GM21528 (cell line): ENCODE data around the gene LRRTM4.
"Not testable (repeated sequence)": the region's sequence is repeated elsewhere in the genome, so short reads cannot be mapped to it uniquely, and the experiment has no call there.

ENCODE experiments used
- ATAC-seq: cut with Tn5 transposase; IDR thresholded peaks from one replicate; pipeline ENCODE4 v1.9.1; 2021; ENCODE audit warnings: mild to moderate bottlenecking, moderate library complexity; ENCODE audit not compliant: unreplicated experiment, low FRiP score

The LRRTM4 gene

GRCh38 chr2:77099961-77100360 is 422.2 kb downstream of the LRRTM4 start:
- no peak for ATAC-seq

- not testable (repeated sequence) for ATAC-seq
Measured at GRCh38 chr2:77095525-77095924, 426.7 kb downstream of the LRRTM4 start.

- no peak for ATAC-seq
Measured at GRCh38 chr2:77095096-77095495, 427.1 kb downstream of the LRRTM4 start.

- not testable (repeated sequence) for ATAC-seq
Measured at GRCh38 chr2:77088424-77088823, 433.8 kb downstream of the LRRTM4 start.

- ATAC-seq, result no peak
Measured at GRCh38 chr2:77087987-77088414, 434.2 kb downstream of the LRRTM4 start.

- ATAC-seq, result no peak
Measured at GRCh38 chr2:77086478-77086877, 435.7 kb downstream of the LRRTM4 start.

DNA sequence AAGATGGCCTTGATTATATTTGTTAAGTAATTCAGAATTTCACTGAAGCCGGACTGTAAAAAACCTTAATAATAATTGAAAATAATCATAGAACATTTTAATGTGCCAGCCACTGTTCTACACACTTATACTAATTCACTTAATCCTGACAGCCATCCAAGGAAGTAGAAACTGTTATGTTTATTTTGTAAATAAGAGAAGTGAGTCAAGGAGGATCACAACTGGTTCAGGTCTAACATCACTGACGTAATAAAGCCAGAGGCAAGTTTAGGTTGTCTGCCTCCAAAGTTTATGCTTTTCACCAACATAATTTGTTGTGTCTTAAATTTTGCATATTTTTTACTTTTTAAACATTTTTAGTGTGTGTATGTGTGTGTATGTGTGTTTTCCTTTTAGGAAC is 436.1 kb downstream of the LRRTM4 start:
- ATAC-seq, result no peak

DNA sequence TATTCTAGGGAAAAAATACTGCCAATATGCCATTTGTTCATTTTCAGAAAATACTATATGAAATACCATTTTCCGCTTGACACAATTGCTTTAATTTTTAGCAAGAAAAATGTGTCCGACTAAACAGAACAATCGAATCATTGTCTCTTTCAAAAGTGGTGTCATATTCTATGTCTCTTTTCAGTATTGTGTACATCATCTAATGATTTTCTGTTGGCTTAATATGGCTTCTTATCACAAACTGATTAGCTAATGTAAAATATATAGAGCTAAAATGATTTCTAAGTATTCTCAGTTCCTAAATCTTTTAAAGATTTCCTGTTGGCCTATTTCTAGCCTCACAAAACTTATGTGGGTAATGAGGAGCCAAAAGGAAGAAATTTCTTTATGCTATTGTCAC is 436.6 kb downstream of the LRRTM4 start:
- ATAC-seq, result no peak

DNA sequence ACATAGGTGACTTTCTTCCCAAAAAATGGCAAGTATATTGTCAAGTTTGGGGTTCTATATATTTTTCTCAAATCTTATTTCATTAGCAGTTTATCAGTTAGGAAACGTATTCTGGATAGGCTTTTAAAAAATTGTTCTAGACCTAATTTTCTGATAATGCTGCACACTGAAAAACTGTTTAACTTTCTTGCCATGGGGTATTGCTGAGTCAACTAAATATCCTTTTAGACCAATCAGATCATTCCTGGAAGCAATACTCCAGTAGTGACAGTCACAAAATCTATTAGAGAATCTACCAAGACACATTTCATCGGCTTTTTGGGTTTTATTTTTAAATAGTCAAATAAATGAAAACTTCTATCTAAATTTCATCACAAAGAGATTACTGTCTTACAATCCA is 440.6 kb downstream of the LRRTM4 start:
- ATAC-seq, result no peak

DNA sequence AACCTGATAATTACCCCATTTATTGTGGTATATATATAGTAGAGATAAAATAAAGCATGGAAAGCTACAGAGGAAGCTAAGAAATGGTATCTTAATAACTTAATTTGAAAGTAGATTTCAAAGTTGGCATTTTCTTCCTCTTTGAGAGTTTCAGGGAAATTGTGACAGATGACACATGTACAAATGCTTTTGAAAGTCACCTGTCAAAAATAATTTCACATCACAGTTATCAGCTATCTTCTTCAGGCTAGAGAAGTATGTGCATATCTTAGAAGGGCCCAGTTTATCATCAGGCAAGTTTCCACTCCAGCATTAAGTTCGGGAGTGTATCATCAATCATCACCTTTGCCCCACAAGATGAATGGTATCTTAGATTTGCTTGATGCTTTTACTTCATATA is 457.9 kb downstream of the LRRTM4 start:
- no peak for ATAC-seq

DNA sequence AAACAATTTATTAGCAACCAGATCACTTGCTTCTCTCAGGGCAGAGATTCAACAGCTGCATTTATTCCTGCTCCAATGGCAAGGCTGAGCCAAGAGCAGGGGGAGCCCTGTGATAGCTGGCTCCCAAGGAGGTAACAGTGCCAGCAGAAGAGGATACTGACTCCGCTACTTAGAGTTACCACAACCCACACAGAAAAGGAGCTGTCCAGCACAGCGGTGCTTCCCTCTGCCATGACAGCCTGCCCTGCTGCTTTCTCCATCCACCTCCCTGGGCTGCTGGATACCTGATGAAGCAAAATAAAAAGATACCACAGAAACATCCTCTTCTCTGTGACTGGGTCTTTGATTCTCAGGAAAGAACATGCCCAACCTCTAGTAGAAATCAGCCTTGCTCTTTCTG is 467.2 kb downstream of the LRRTM4 start:
- no peak for ATAC-seq

- ATAC-seq, result no peak
Measured at GRCh38 chr2:77046339-77046738, 475.8 kb downstream of the LRRTM4 start.

DNA sequence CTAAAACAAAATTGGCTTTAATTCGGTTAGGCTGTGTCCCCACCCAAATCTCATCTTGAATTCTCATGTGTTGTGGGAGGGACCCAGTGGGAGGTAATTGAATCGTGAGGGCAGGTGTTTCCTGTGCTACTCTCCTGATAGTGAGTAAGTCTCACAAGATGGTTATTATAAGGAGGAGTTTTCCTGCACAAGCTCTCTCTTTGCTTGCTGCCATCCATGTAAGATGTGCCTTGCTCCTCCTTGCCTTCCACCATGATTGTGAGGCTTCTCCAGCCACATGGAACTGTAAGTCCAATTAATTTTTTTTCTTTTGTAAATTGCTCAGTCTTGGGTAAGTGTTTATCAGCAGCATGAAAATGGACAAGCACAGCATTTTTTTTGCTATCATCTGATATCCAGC is 476.7 kb downstream of the LRRTM4 start:
- ATAC-seq, result not testable (repeated sequence)

DNA sequence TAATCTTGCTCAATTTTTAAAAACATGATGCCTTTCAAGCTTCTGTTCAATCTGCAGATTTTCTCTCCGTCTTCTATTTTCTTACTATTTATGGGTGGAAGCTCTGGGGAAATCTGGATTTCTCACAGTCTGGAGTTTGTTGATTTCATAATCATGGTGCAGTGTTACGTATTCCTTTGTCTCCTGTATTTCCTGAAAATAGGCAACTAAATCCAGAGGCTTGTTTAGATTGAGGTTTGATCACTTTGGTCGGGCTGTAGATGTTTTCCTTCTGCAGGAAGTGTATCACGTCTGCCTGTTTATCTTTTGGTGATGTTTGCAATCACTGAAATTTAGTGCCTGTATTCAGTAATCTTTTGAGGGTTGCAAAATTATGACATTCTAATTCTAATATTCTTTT is 487.7 kb downstream of the LRRTM4 start:
- ATAC-seq, result no peak

- not testable (repeated sequence) for ATAC-seq
Measured at GRCh38 chr2:77029237-77029636, 492.9 kb downstream of the LRRTM4 start.

DNA sequence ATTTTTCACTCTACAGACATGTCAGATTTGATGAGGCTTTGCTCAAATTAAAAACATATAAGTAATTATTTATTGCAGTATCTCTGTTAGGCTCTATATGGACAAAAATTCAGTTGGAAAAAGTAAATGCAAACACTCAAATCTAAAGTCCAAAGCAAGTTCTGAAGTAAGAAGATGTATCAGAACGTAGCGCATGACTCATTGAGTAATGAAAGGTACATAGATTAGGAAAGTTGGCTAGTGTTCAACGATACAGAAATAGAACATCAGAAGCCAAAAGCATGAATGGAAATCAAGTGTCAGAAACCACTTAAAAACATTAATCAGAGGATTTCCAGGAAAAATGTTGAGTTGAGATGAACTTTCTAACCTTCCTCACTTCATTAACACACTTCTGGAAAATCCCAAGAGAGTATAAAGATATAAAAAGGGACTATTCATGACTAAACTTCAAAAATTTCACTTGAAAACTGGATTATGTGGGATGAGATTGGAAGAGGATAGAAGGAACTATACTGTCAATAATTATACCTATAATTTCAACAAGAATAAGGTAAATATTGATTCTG is 494.1 kb downstream of the LRRTM4 start:
- no peak for ATAC-seq

DNA sequence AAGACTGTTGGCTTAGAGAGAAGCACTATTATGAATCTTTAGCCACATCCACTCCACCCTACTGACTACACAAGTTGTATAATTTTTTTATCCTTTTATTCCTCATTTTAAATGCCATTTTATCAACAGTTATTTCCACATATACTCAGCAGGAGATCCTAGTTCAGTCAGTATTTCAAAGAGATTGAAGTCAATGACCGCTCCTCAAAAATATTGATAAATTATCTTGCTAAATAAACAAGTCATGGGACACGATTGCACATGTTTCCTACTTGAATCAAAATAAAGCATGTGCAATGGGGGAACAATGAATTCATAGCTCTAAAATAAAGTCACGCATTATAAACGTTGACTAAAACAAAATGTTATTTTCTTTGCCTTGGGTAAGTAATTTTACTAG is 496.5 kb downstream of the LRRTM4 start:
- no peak for ATAC-seq

DNA sequence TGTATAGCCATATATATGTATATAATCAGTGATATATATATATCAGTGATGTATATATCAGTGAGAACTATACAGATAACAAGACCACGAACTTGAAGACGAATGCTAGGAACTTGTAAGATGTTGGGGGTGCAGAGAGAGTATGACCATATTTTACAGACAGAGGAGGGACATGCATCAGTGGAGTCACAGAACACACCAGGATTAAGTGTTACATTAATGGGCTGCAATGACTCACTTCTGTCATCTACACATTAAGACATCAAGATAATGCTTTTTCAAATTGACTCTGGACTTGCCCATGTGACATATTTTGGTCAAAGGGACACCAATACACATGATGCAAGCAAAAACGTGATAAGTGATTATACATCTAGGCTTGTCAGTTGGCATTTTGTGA is 501.0 kb downstream of the LRRTM4 start:
- ATAC-seq, result no peak

DNA sequence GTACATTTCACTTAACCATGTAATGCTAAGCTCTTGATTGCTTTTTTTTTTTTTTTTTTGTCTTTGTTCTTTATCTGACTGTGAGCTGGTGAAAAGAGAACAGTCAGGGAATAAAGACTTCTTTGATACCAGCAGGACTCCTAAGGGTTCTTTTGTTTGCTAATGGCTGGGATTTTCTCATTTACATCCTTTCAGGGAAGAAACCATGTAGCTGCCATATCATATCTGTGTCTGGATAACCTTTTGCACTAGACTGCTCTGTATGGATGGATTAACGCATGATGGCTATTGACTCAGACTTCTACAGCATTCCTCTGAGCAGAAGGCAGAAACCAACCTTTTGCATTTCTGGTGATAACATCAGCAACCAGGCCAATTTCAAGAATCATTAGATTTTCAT is 504.0 kb downstream of the LRRTM4 start:
- no peak for ATAC-seq

DNA sequence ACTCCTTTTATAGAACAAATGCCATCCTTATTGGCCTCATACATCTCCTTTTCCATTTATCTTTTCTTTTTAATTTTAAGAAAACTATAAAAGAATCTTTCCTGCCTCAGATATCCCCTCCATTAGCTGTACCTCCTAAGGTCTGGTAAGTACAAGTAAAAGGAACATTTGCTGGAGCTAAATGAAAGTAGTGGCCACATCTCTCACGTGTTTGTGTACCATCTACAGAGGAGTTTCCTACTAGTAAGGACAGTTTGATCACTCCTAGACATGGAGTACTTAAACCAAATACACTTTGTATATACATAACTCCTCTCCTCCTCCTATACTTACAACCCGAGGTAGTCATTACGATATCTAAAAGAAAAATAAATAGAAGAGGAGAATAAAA is 504.8 kb downstream of the LRRTM4 start:
- ATAC-seq, result no peak

- no peak for ATAC-seq
Measured at GRCh38 chr2:77016443-77017354, 505.5 kb downstream of the LRRTM4 start.

DNA sequence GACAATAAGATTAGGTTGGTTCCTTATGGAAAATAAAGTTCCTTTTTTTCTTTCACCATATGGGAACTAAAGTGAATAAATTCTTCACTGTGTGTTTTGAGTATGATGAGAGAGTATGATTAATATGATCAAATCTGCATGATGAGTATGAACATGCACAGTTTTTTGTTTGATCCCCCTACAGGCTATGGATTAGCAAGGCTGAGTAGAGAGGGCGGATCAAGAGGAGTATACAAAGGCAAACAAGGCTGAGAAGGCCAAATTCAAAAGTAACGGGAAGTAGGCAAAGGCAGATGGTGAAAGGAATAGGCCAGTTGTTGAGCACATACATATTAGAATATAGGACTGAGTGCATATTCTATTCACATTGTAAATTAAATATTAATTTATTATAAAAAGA is 508.2 kb downstream of the LRRTM4 start:
- no peak for ATAC-seq
